HG03139 (cell line): Measurements from ENCODE around the gene CXCL17.

ENCODE experiments used
- ATAC-seq: cut with Tn5 transposase; IDR thresholded peaks from one replicate; pipeline ENCODE4 v1.9.1; 2021; ENCODE audit not compliant: unreplicated experiment

CXCL17 gene

GRCh38 chr19:42424712-42425131, 18.0 kb downstream of the CXCL17 start:
- ATAC-seq, result no peak

GRCh38 chr19:42424345-42424707, 18.4 kb downstream of the CXCL17 start:
- ATAC-seq, result no peak

- ATAC-seq, result peak; percentile 83
Observed at GRCh38 chr19:42423462-42424344, 19.0 kb downstream of the CXCL17 start.

- peak; percentile 18 for ATAC-seq
Observed at GRCh38 chr19:42422901-42423461, 19.8 kb downstream of the CXCL17 start.

- ATAC-seq, result no peak
Observed at GRCh38 chr19:42422092-42422900, 20.4 kb downstream of the CXCL17 start.

- no peak for ATAC-seq
Observed at GRCh38 chr19:42421591-42422031, 21.1 kb downstream of the CXCL17 start.

GRCh38 chr19:42421101-42421500, 21.6 kb downstream of the CXCL17 start:
- ATAC-seq, result no peak

- no peak for ATAC-seq
Observed at GRCh38 chr19:42420055-42420544, 22.6 kb downstream of the CXCL17 start.

- no peak for ATAC-seq
Observed at GRCh38 chr19:42419309-42419708, 23.4 kb downstream of the CXCL17 start.

GRCh38 chr19:42412661-42413076, 30.1 kb downstream of the CXCL17 start:
- no peak for ATAC-seq

GRCh38 chr19:42412227-42412626, 30.5 kb downstream of the CXCL17 start:
- no peak for ATAC-seq

GRCh38 chr19:42411581-42412178, 31.1 kb downstream of the CXCL17 start:
- no peak for ATAC-seq

- ATAC-seq, result no peak
Observed at GRCh38 chr19:42410371-42410770, 32.4 kb downstream of the CXCL17 start.

GRCh38 chr19:42409477-42409876, 33.3 kb downstream of the CXCL17 start:
- ATAC-seq, result no peak

- ATAC-seq, result no peak
Observed at GRCh38 chr19:42407816-42408175, 35.0 kb downstream of the CXCL17 start.

- no peak for ATAC-seq
Observed at GRCh38 chr19:42407085-42407815, 35.5 kb downstream of the CXCL17 start.

GRCh38 chr19:42406111-42406510, 36.6 kb downstream of the CXCL17 start:
- no peak for ATAC-seq

GRCh38 chr19:42403586-42403985, 39.2 kb downstream of the CXCL17 start:
- ATAC-seq, result no peak

GRCh38 chr19:42402376-42403116, 40.2 kb downstream of the CXCL17 start:
- ATAC-seq, result no peak
